Effector memory CD8-positive, alpha-beta T cell (primary cell): Measurements from ENCODE around the gene OCIAD1.

Experiments used
- ATAC-seq: fragments of 150-1000 bp; cut with Tn5 transposase; replicated peaks from 2 replicates; pipeline ENCODE4 v1.10.0; 2021; ENCODE audit warnings: mild to moderate bottlenecking, moderate library complexity
- DNase-seq, 3 experiments: peaks; one replicate each; pipeline ENCODE4 v3.0.0; 2021
- H3K27ac Mint-ChIP-seq, 2 donors: one replicate each; pipeline ENCODE4 v1.8.0; 2022; ENCODE audit warnings: mild to moderate bottlenecking in 2 of 2, mixed read lengths in 2 of 2, moderate library complexity in 2 of 2
- H3K27me3 Mint-ChIP-seq, 2 donors: one replicate each; pipeline ENCODE4 v1.8.0; 2022; ENCODE audit warnings: mixed read lengths in 2 of 2
- H3K36me3 Mint-ChIP-seq: one replicate; pipeline ENCODE4 v1.8.0; 2022; ENCODE audit warnings: mild to moderate bottlenecking, moderate library complexity, mixed read lengths; ENCODE audit not compliant: insufficient read depth
- H3K4me1 Mint-ChIP-seq, 2 donors: one replicate each; pipeline ENCODE4 v1.8.0; 2022; ENCODE audit warnings: low read depth in 2 of 2, mixed read lengths in 2 of 2
- H3K4me3 Mint-ChIP-seq, 2 donors: one replicate each; pipeline ENCODE4 v1.8.0; 2022; ENCODE audit warnings: mild to moderate bottlenecking in 2 of 2, mixed read lengths in 2 of 2, moderate library complexity in 2 of 2
- H3K9me3 Mint-ChIP-seq, 2 donors: one replicate each; pipeline ENCODE4 v1.8.0; 2022; ENCODE audit warnings: mixed read lengths in 2 of 2

The OCIAD1 gene

GRCh38 chr4:48906206-48907173 is 75.6 kb downstream of the OCIAD1 start, which contains the start of gene OCIAD2:
Gene OCIAD2 (minus strand): TSS chr4:48906774. CDS start chr4:48904549, 2,225 bp downstream.
- peak within 1 kb of the TSS; percentile 95 to 99 for H3K27ac Mint-ChIP-seq
- peaks cover 25 to 34% of the 10 kb centered on the region in 2 donors for H3K4me1 Mint-ChIP-seq
- no peaks in the 10 kb centered on the region for H3K27me3 Mint-ChIP-seq
- DNase-seq (peak; percentile 77 to 79 (median 77)), ATAC-seq (peak; percentile 98)
- no peaks in the 10 kb centered on the region for H3K9me3 Mint-ChIP-seq
- H3K36me3 Mint-ChIP-seq = peaks cover 11% of the 10 kb centered on the region
- H3K4me3 Mint-ChIP-seq = peak within 1 kb of the TSS; percentile 93 to 95

- Mint-ChIP-seq H3K4me3 (peak overlapping the region; percentile 93 to 95), H3K27ac (peak overlapping the region; percentile 95 to 99), H3K4me1 (peaks cover 21 to 32% of the 10 kb centered on the region in 2 donors), H3K27me3 (peaks cover 0 to 4% of the 10 kb centered on the region in 2 donors), H3K9me3 (no peaks in the 10 kb centered on the region), H3K36me3 (peaks cover 8% of the 10 kb centered on the region)
- DNase-seq (no peak), ATAC-seq (no peak)
Measured at GRCh38 chr4:48907706-48908477, 77.0 kb downstream of the OCIAD1 start.

GRCh38 chr4:48908687-48909086 is 77.8 kb downstream of the OCIAD1 start:
- H3K4me1 Mint-ChIP-seq = peaks cover 21 to 29% of the 10 kb centered on the region in 2 donors
- DNase-seq = no peak
- no peak overlapping the region for H3K27ac Mint-ChIP-seq
- peak overlapping the region in 1 of 2 donors; percentile 6 for H3K4me3 Mint-ChIP-seq
- H3K9me3 Mint-ChIP-seq = no peaks in the 10 kb centered on the region
- no peak for ATAC-seq
- H3K27me3 Mint-ChIP-seq = peaks cover 0 to 4% of the 10 kb centered on the region in 2 donors
- peaks cover under 1% of the 10 kb centered on the region for H3K36me3 Mint-ChIP-seq

- DNase-seq (no peak), ATAC-seq (no peak)
- peaks cover 0 to 4% of the 10 kb centered on the region in 2 donors for H3K27me3 Mint-ChIP-seq
- H3K4me3 Mint-ChIP-seq = no peak overlapping the region
- no peaks in the 10 kb centered on the region for H3K9me3 Mint-ChIP-seq
- no peaks in the 10 kb centered on the region for H3K36me3 Mint-ChIP-seq
- H3K27ac Mint-ChIP-seq = no peak overlapping the region
- peaks cover 18 to 25% of the 10 kb centered on the region in 2 donors for H3K4me1 Mint-ChIP-seq
Measured at GRCh38 chr4:48909697-48910096, 78.8 kb downstream of the OCIAD1 start.

- DNase-seq (no peak), ATAC-seq (no peak)
- no peaks in the 10 kb centered on the region for H3K9me3 Mint-ChIP-seq
- H3K27me3 Mint-ChIP-seq = peaks cover 0 to 4% of the 10 kb centered on the region in 2 donors
- H3K36me3 Mint-ChIP-seq = no peaks in the 10 kb centered on the region
- H3K4me1 Mint-ChIP-seq = peaks cover 11 to 17% of the 10 kb centered on the region in 2 donors
- no peak overlapping the region for H3K27ac Mint-ChIP-seq
- H3K4me3 Mint-ChIP-seq = no peak overlapping the region
Measured at GRCh38 chr4:48910511-48910910, 79.6 kb downstream of the OCIAD1 start.
